IPS-11a (cell line): ENCODE results near the gene MRPS18A.
"Not testable (repeated sequence)": the region's sequence is repeated elsewhere in the genome, so short reads cannot be mapped to it uniquely, and the experiment has no call there.

Experiments
- H3K4me3 ChIP-seq: one replicate; pipeline ENCODE4 v1.5.1; 2013; ENCODE audit warnings: low read depth, low read length, control low read depth

Gene MRPS18A

DNA sequence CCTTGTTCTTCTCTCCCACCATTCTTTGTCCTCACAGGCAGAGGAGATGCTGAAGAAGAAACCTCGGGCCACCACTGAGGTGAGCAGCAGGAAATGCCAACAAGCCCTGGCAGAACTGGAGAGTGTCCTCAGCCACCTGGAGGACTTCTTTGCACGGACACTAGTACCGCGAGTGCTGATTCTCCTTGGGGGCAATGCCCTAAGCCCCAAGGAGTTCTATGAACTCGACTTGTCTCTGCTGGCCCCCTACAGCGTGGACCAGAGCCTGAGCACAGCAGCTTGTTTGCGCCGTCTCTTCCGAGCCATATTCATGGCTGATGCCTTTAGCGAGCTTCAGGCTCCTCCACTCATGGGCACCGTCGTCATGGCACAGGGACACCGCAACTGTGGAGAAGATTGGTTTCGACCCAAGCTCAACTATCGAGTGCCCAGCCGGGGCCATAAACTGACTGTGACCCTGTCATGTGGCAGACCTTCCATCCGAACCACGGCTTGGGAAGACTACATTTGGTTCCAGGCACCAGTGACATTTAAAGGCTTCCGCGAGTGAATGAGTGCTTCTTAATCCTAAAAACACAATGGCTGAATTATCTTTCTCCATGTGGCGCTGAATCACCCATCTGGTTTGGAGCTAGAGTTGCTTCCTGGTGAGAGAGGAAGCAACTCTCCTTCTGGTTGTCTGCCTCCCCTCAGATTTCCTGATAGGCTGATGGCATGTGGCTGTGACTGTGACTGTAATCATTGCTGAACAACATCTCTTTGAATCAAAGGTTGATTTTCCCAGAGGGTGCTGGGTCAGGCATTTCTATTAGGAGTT, 47.4 kb downstream of the MRPS18A start:
- H3K4me3 ChIP-seq: no peak overlapping the region

DNA sequence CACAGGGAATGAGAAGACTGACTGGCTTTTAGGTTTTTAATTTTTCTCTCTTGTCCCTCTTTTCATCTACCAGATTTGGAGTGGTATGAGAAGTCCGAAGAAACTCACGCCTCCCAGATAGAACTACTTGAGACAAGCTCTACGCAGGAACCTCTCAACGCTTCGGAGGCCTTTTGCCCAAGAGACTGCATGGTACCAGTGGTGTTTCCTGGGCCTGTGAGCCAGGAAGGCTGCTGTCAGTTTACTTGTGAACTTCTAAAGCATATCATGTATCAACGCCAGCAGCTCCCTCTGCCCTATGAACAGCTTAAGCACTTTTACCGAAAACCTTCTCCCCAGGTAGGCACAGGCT, 51.3 kb downstream of the MRPS18A start:
- peak overlapping the region; percentile 88 for H3K4me3 ChIP-seq

DNA sequence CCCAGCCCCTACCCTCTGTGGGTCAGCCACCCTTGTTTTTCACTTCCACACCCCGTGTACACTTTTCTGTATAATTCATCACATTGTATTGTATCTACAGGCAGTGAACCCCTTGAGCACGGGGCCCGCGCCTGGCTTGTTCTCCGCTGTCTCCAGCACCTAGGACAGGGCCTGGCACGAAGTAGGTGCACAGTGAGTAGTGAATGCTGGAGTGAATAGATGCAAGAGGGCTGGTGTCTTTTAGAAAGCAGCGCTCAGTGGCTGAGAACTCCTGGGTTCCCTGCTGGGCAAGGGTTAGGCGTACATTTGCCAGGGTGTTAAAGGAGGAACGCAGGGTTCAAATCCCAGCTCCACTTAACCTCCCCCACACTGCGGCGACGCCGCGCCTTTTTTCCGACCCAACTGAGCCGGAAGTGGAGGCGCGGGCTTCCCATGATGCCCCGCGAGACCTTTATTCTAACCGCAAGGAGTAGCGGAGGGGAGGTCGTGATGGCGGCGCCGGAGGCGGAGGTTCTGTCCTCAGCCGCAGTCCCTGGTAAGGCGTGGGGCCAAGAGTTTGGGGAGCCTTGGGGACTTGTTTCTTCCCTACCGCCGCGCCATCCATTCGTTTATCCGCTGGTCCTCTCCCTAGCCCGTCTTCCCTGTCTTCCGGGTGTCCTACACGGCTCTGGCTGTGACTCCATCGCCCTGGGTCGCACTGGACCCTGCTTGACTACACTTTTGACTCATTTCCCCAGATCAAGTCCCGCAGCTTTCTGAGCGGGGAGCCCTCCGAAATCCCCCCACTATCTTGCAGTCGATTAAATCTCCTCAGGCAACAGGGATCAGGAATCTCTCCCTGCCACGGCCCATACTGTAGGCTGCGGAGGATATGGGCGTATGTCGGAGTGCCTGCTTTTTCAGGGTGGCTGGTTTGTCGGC, 51.9 kb downstream of the MRPS18A start, which contains the start of gene MAD2L1BP:
MAD2L1BP (plus strand) TSS at position 454 of the 921 bp plus-strand sequence; CDS start at position 490, 36 bp downstream.
- H3K4me3 ChIP-seq: peak within 1 kb of the TSS; percentile 88

DNA sequence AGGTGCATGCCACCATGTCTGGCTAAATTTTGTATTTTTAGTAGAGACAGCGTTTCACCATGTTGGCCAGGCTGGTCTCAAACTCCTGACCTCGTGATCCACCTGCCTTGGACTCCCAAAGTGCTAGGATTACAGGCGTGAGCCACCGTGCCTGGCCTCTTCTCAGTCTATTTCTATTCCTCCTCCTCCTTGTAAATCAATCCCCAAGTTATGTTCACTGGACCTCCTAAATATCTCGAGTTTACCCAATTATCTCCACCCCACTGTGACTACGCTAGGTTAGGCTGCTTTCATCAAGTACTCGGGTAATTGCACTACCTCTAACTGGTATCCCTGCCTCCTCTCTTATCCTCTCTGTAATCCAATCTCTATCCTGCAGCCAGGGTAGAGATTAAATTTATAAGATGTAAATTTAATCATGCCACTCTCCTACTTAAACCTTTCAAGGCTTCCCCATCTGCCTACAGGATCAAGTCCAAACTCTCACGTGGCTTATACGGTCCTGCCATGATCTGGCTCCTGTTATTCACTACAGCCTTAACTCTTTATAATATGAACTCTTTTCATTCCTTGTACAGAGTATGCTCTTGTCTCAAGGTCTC, 52.8 kb downstream of the MRPS18A start:
- no peak overlapping the region for H3K4me3 ChIP-seq

DNA sequence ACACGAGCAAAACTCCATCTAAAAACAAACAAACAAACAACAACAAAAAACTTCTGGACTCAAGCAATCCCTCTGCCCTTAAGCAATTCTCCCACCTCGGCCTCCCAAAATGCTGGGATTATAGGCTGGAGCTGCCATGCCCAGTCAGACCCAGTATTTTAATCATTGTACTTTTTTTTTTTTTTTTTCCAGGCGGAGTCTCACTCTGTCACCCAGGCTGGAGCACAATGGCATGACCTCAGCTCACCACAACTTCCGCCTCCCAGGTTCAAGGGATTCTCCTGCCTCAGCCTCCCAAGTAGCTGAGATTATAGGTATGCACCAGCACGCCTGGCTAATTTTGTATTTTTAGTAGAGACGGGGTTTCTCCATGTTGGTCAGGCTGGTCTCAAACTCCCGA, 54.6 kb downstream of the MRPS18A start:
- H3K4me3 ChIP-seq: not testable (repeated sequence)

DNA sequence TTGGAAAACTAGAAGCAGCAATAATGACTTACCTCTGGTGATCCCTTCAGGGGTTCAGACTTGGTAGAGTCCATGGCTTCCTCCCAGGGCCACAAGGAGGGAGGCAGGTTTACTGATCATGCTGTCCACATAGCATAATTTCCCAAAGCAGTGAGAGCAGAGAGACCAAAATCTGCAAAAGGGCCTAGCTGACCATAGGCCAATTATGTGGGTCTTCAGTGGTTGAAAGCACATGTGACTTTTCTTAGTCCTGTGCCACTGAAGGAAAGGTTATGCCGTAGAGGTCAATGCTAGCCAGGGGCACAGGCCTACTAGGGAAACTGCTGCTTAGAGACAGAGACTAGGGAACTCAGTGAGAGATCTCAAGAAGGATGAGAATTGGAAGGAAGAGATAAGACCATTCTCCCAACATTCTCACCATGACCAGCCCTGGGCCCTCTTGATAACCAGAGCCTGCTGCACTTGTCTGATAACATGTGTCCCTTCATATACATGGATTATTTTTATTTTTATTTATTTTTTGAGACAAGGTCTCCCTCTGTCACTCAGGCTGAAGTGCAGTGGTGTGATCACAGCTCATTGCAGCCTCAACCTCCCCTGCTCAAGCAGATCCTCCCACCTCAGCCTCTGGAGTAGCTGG, 56.5 kb downstream of the MRPS18A start:
- no peak overlapping the region for H3K4me3 ChIP-seq

DNA sequence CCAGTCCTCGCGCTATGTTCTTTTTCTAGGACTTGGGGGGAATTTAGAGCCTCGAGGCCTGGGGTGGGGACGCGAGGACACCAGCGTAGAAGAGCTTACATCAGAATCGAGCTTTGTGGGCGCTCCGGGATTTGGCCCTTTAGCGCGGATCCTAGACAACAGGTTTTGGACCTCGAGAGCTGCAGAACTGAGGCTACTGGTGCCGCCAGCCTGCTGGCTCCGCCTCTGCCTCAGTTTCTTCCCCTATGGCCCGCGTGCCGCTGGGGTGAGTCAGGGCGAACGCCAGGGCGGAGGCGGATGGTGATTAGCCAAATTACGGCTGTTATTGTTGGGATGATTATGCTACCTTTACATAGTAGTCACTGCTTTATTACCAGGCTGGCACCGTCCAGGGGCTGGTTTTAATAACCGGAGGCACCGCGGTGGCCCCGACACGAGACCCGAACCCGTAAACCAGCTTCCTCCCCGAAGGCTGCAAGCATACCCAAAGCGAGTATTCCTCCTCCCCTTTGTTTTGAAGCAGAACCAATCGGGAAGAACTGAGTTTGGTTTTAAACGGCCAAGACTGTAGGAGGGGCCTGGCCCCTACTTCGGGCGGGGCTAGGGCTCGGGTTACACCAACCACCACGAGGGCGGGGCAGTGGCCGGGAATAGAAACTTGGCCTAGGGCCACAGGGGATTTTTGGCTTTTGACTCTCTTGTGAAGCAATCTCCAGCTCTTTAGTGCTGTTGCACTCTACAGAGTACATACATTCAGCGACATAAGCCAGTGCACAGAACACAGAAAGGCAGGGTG, 57.9 kb downstream of the MRPS18A start:
- peak overlapping the region; percentile 78 for H3K4me3 ChIP-seq

DNA sequence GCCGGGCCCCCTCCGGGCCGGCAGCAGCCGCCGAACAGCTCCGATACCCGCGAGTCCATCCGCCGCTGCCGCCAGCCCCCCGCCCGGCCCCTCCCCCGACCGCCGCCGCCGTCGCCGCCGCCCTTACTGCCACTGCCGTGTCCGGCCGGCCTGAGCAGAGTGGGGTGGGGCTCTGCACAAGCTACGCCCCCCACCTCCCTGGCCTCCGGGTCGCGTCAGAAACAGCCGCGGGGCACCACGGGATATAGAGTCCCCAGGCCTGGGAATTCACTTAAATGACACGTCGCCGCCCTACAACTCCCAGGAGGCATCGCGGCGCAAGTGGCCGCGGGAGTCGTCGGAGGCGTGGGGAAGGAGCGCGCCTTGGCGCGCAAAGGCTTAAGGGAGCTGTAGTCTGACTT, 58.5 kb downstream of the MRPS18A start, which contains the start of gene GTPBP2:
GTPBP2 (minus strand) TSS at position 161 of the 401 bp plus-strand sequence; CDS start at position 59, 102 bp downstream.
- peak within 1 kb of the TSS; percentile 81 for H3K4me3 ChIP-seq

DNA sequence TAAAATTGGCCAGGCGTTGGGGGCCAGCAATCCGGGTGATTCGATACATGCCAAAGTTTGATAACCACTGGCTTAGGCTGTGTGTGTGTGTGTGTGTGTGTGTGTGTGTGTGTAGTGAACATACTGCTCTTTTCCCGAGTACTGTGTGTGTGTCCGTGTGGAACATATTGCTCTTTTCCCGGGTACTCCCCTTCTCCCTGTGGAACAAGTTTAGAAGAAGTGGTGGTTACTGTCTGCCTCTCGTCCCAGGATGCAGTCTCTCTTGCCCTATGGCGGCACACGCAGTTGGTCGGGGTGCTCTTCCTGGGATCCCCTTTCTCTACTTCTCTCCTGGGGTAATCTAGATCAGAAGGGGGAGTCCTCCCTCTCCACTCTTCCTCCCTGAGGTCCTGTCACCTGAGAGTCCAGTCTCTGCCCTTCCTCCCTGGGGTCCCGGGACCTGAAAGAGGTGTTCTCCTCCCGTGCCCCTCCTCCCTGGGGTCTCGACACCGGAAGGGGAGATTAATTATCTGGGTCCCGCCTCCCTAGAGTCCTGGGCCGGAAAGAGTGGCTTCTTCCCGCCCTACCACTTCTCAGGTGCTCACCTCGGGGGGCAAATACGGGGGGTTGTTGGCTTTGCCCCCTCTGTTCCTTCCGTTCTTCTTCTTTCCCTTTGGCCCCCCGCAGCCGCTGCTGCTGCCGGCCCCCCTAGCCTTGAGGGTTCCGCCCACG, 59.0 kb downstream of the MRPS18A start:
- H3K4me3 ChIP-seq: peak overlapping the region; percentile 81

DNA sequence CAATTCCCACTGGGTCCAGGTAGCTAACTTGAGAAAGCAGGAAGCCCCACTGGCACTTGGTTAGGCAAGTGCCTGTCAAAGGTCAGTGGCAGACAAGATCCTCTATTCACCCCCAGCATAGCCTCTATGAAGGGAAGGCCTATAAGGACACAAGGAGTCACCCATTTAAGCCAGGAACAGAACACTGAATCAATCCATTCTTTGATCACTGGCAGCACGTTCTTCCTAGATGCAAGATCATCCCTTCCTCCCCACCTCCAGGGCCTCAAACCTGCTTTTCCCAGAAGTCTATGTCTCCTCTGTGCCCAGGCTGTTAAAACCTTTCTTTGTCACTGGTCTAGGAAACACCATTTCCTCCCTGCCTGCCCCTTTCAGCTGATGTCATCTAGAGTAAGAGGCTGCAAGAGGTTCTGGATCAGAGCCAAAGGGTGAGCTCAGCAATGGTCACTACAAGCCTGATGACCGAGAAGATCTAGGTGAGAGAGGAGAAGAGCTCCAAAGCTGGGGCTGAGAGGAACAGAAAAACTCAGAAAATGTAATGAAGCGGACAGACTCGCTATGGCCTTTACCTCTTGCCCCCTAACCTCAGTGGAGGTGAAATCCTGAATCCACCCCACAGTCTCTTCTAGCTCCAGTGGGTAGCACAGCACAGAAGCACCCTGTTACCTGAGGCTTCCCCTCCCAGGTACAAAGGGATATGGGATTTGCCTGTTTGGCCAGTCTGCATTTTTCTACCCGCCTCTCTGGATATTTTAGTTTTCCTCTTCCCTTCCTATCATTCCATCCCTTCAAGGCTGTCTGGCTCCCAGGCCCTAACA, 60.4 kb downstream of the MRPS18A start:
- no peak overlapping the region for H3K4me3 ChIP-seq

DNA sequence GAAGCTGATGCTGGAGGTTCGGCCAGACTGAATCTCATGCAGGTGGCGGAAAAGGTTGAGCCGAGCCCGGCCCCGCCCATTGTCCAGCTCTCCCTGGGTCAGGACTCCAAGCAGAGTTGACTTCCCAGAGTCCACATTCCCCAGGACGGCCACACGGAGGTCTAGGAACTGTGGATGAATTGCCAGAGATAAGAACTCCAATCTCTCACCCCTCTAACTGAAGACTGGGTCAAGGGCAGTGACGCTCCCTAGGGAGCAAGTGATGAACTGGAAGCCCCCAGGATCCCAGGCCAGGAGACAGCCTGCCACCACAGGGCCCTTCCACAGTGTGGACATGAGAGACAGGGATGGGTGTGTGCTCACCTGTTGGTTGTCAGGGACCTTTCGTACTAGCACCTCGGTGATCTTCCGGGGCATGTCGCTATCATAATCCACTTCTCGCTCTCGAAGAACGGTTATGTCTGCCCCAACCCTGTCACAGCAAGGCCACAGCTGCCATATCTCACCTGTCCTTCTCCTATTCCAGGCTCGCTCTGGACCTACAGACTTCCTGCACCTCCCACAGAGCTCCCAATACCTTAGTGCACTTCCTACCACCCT, 62.1 kb downstream of the MRPS18A start:
- H3K4me3 ChIP-seq: no peak overlapping the region

DNA sequence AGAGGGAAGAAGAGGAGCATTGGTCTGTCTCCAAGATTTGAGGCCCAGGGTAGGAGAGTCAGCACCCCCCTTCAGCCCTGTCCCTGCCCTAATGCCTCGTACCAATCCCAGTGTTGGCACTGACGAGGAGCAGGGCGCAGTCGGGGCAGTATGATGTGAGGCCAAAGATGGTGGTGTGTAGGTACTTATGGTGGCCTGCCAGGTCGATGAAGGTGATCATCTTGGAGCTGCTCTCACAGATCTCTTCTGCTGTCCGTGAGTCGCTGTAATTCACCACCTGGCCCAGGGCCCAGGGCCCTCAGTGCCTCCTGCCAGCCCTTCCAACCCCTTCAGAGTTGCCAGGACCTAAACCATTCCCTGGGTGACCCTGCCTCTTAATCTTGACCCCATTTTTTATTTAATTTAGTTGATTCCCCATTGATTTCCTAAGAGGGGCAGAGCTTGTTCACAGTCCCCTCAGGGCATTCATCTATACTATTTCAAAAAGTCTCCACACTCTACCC, 62.8 kb downstream of the MRPS18A start:
- no peak overlapping the region for H3K4me3 ChIP-seq

DNA sequence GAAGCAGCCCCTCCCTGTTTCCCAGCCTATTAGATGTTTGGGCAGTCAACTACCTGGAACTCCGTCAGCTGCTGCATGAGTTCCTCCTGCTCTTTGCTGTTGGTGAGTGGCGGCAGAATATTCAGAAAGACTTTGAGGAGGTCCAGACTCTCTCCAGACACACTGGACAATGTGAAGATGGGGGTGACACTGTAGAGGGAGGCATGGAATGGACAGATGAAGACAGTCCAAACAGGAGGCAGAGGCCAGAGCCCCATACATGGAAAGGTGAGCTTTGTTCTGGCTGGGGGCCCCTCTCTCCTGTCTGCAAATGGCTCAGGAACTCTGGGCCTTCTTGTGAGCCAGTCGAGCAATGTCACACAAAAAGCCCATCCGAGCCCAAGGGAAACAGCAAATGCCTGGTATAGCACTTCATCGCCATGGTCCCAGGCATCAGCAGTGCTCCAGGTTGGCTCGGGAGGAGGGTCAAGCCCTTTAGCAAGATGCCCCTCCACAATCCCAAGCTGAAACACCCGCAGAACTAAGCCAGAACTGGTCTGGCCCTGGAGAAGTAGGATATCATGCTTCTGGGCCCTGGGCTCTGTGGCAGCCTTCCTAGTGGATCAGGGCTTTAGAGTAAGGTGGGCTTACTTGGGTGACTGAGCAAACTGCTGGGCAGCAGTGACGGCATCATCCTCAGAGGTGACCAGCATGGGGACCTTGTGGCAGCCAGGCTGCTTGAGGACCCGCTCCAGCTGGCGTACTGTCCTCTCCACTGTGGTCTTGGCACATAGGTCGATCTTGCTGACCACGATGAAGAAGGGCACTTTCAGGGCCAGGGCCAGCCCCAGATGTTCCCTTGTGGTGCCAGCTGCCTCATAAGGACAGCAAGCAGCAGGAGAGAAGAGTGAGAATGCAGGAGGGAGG, 63.5 kb downstream of the MRPS18A start:
- H3K4me3 ChIP-seq: no peak overlapping the region

DNA sequence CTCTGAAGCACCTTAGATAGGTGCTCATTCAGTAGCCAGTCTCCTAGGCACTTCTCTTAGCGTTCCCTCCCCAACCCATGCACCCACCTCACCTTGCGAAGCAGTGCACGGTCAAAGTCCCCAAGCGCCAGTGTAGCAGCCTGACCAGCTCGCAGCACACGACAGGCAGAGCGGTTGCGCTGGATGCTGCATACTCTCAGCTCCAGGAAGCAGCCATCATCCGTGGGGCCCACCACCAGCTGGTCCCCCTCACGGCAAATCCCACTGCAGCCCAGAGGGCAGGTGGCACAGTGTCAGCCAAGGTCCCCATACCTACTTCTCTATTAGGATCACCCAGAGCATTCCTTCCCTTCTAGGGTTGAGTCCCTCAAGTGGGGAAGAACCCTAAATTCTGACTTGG, 65.0 kb downstream of the MRPS18A start:
- no peak overlapping the region for H3K4me3 ChIP-seq

DNA sequence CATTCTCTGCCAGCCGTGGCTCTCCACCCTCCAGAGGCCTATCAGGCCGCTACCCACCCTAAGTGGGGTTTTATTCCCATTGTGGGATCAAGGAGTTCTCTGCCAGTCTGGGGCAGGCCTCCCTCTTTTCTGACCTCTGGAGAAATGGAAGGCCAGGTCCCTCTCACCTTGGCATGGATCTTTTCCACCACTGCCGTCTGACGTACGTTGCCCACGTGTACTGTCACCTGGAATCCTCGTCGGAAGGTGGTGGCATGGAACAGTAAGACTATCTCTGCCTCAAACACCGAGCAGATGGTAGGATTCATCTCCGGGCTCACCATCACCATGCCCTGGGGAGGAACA, 65.8 kb downstream of the MRPS18A start:
- no peak overlapping the region for H3K4me3 ChIP-seq
